ENCODE results near the gene TPSG1.

Gene TPSG1

GRCh38 chr16:1173788-1174451, 51.1 kb downstream of the TPSG1 start:
- no peak for DNase-seq (ENCODE audit: low read depth)
- TF ChIP-seq, protein P1, sequence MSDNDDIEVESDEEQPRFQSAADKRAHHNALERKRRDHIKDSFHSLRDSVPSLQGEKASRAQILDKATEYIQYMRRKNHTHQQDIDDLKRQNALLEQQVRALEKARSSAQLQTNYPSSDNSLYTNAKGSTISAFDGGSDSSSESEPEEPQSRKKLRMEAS (IDR thresholded peaks at IDR 0.05; ENCODE audit: low read depth, low read length), result no peak
- TF ChIP-seq, protein P2, sequence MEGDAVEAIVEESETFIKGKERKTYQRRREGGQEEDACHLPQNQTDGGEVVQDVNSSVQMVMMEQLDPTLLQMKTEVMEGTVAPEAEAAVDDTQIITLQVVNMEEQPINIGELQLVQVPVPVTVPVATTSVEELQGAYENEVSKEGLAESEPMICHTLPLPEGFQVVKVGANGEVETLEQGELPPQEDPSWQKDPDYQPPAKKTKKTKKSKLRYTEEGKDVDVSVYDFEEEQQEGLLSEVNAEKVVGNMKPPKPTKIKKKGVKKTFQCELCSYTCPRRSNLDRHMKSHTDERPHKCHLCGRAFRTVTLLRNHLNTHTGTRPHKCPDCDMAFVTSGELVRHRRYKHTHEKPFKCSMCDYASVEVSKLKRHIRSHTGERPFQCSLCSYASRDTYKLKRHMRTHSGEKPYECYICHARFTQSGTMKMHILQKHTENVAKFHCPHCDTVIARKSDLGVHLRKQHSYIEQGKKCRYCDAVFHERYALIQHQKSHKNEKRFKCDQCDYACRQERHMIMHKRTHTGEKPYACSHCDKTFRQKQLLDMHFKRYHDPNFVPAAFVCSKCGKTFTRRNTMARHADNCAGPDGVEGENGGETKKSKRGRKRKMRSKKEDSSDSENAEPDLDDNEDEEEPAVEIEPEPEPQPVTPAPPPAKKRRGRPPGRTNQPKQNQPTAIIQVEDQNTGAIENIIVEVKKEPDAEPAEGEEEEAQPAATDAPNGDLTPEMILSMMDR (IDR thresholded peaks at IDR 0.05; ENCODE audit: low read depth, low read length), result no peak
- TF ChIP-seq POLR2A (IDR thresholded peaks at IDR 0.05; ENCODE audit: extremely low read depth, insufficient read length) (no peak), MYC (IDR thresholded peaks at IDR 0.05; ENCODE audit: low read depth, low read length) (no peak)
- H3K4me3 ChIP-seq (ENCODE audit: low read depth, low read length), result no peak overlapping the region

- no peak for DNase-seq (ENCODE audit: low read depth)
- no peak overlapping the region for H3K4me3 ChIP-seq (ENCODE audit: low read depth, low read length)
Measured at GRCh38 chr16:1172651-1173050, 52.4 kb downstream of the TPSG1 start.

DNA sequence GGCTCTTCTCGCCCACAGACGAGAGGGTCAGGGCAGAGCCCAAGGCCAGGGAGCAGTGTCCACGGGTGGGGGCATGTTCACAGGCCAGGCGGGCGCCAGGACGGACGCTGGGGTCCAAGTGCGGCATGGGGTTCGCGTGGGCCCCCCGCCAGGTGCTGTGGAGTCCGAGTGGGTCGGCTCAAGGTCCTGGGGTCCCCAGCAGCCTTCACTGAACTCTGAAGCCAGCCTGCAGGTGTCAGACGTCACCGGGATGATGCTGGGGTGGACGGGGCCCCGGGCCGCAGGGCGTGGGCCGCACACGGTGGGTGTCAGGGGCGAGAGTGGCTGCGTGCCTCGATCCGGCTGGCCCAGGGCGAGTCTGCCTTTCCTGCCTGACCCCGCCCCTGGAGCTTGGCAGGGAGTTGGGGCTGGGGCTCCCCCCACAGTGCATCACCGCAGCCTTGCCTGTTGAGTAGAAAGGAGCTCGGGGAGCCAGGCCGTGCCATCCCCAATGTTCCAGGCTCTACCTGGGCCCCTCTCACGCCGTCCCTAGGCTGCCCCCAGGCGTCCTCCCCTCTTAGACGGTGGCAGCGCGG, 53.1 kb downstream of the TPSG1 start:
- TF ChIP-seq, protein P2 (IDR thresholded peaks at IDR 0.05; ENCODE audit: low read depth, low read length), result no peak
- TF ChIP-seq MYC (IDR thresholded peaks at IDR 0.05; ENCODE audit: low read depth, low read length), result no peak
- no peak overlapping the region for H3K4me3 ChIP-seq (ENCODE audit: low read depth, low read length)

More at GRCh38 chr16:1172651-1173050, 52.4 kb downstream of the TPSG1 start:
- TF ChIP-seq, protein P1 (IDR thresholded peaks at IDR 0.05; ENCODE audit: low read depth, low read length), result no peak
- TF ChIP-seq, protein P2 (IDR thresholded peaks at IDR 0.05; ENCODE audit: low read depth, low read length), result no peak
- no peak for TF ChIP-seq MYC (IDR thresholded peaks at IDR 0.05; ENCODE audit: low read depth, low read length)
- TF ChIP-seq POLR2A (IDR thresholded peaks at IDR 0.05; ENCODE audit: extremely low read depth, insufficient read length), result no peak

More for the DNA sequence above, 53.1 kb downstream of the TPSG1 start:
- DNase-seq (ENCODE audit: low read depth), result no peak

All from NB4 (cell line).